NCI-H748 (cell line): ENCODE data around the gene OCA2.
"Not testable (repeated sequence)": the region's sequence is repeated elsewhere in the genome, so short reads cannot be mapped to it uniquely, and the experiment has no call there.

ENCODE experiments used
- DNase-seq: peaks from one replicate; lab custom pipeline; 2025; ENCODE audit not compliant: unreplicated experiment; lab: John Stamatoyannopoulos, UW

The OCA2 gene

GRCh38 chr15:27742751-27743477, 356.2 kb downstream of the OCA2 start:
- DNase-seq = no peak

GRCh38 chr15:27741226-27741860, 357.8 kb downstream of the OCA2 start:
- DNase-seq = no peak

- DNase-seq = no peak
These were observed 364.2 kb downstream of the OCA2 start for GRCh38 chr15:27734785-27735495.

GRCh38 chr15:27731776-27732175, 367.3 kb downstream of the OCA2 start:
- DNase-seq = no peak

GRCh38 chr15:27730868-27731267, 368.2 kb downstream of the OCA2 start:
- no peak for DNase-seq

GRCh38 chr15:27725731-27726130, 373.4 kb downstream of the OCA2 start:
- no peak for DNase-seq

- DNase-seq = peak; percentile 52
These were observed 375.3 kb downstream of the OCA2 start for GRCh38 chr15:27723821-27724220.

GRCh38 chr15:27722102-27722501, 377.0 kb downstream of the OCA2 start:
- no peak for DNase-seq

GRCh38 chr15:27714675-27715074, 384.4 kb downstream of the OCA2 start:
- DNase-seq = no peak

GRCh38 chr15:27713850-27714249, 385.3 kb downstream of the OCA2 start:
- DNase-seq = not testable (repeated sequence)

- DNase-seq = peak; percentile 4
These were observed 391.9 kb downstream of the OCA2 start for GRCh38 chr15:27707257-27707656.

- peak; percentile 4 for DNase-seq
These were observed 392.8 kb downstream of the OCA2 start for GRCh38 chr15:27706300-27706699.

- DNase-seq = peak; percentile 27
These were observed 394.1 kb downstream of the OCA2 start for GRCh38 chr15:27705056-27705455.
